Measurements from ENCODE around the gene IL1RL2.

DNA sequence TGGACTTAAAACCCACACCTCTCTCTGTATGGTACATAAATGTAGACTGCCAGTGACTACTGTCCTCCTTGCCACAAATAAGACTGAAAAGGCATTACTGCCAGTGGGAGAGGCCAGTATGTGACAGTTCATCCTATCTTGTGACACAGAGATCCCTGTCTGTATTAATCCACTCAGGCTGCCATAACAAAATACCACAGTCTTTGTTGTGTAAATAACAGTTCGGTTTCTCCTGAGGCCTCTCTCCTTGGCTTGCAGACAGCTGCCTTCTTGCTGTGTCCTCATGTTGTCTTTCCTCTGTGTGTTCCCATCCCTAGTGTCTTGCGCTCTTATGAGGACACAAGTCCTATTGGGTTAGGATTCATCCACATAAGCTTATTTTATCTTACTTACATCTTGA, 78.1 kb downstream of the IL1RL2 start:
- TF ChIP-seq POLR2A (IDR thresholded peaks at IDR 0.05) (no peak), CTCF (IDR thresholded peaks at IDR 0.05) (no peak)
